Nephron (organoid): ENCODE data around the gene FLRT1.

ENCODE experiments used
- H3K27ac Mint-ChIP-seq, 3 experiments: 2 replicates each; pipeline ENCODE4 v1.8.0; 2020; ENCODE audit warnings: mixed read lengths in 3 of 3, mild to moderate bottlenecking in 2 of 3, moderate library complexity in 1 of 3
- H3K27me3 Mint-ChIP-seq: 2 replicates; pipeline ENCODE4 v1.8.0; 2021; ENCODE audit warnings: low read depth, mild to moderate bottlenecking, moderate library complexity, mixed read lengths
- H3K36me3 Mint-ChIP-seq: 2 replicates; pipeline ENCODE4 v1.8.0; 2020; ENCODE audit warnings: low read depth, mixed read lengths
- H3K4me1 Mint-ChIP-seq: 2 replicates; pipeline ENCODE4 v1.8.0; 2020; ENCODE audit warnings: mixed read lengths
- H3K4me3 Mint-ChIP-seq, 3 experiments: 2 replicates each; pipeline ENCODE4 v1.8.0; 2020; ENCODE audit warnings: mild to moderate bottlenecking in 3 of 3, mixed read lengths in 3 of 3, moderate library complexity in 2 of 3
- H3K9me3 Mint-ChIP-seq: 2 replicates; pipeline ENCODE4 v1.8.0; 2020; ENCODE audit warnings: mixed read lengths
- CTCF ChIP-seq, 3 experiments: fragments of 200-600 bp; sonication (generic); IDR thresholded peaks; one replicate each; pipeline ENCODE4 v1.5.0; 2021; ENCODE audit warnings: antibody characterized with exemption in 3 of 3; ENCODE audit not compliant: unreplicated experiment in 3 of 3

FLRT1 gene

GRCh38 chr11:64059339-64060140 is 23.8 kb downstream of the FLRT1 start:
- H3K4me3 Mint-ChIP-seq, result no peak overlapping the region
- H3K4me1 Mint-ChIP-seq, result peaks cover 30% of the 10 kb centered on the region
- no peak overlapping the region for H3K27ac Mint-ChIP-seq
- H3K9me3 Mint-ChIP-seq, result no peaks in the 10 kb centered on the region
- no peak for TF ChIP-seq CTCF (IDR thresholded peaks at IDR 0.05; ENCODE audit: unreplicated experiment in 3 of 3)
- H3K27me3 Mint-ChIP-seq, result peaks cover 20% of the 10 kb centered on the region
- no peaks in the 10 kb centered on the region for H3K36me3 Mint-ChIP-seq

GRCh38 chr11:64060263-64060860 is 24.6 kb downstream of the FLRT1 start:
- no peak for TF ChIP-seq CTCF (IDR thresholded peaks at IDR 0.05; ENCODE audit: unreplicated experiment in 3 of 3)
- Mint-ChIP-seq H3K4me3 (peak overlapping the region in 2 of 3 experiments; percentile 58 to 65), H3K27me3 (peaks cover 20% of the 10 kb centered on the region), H3K36me3 (no peaks in the 10 kb centered on the region), H3K27ac (no peak overlapping the region), H3K9me3 (no peaks in the 10 kb centered on the region), H3K4me1 (peaks cover 27% of the 10 kb centered on the region)

GRCh38 chr11:64060861-64061444 is 25.2 kb downstream of the FLRT1 start:
- no peaks in the 10 kb centered on the region for H3K36me3 Mint-ChIP-seq
- no peak for TF ChIP-seq CTCF (IDR thresholded peaks at IDR 0.05; ENCODE audit: unreplicated experiment in 3 of 3)
- H3K4me3 Mint-ChIP-seq, result peak overlapping the region; percentile 68 to 82 (median 81)
- H3K9me3 Mint-ChIP-seq, result no peaks in the 10 kb centered on the region
- H3K4me1 Mint-ChIP-seq, result peaks cover 22% of the 10 kb centered on the region
- H3K27ac Mint-ChIP-seq, result peak overlapping the region in 1 of 3 experiments; percentile 38
- peaks cover 20% of the 10 kb centered on the region for H3K27me3 Mint-ChIP-seq

- Mint-ChIP-seq H3K4me3 (peak overlapping the region; percentile 30 to 61 (median 32)), H3K27me3 (peaks cover 20% of the 10 kb centered on the region), H3K27ac (no peak overlapping the region), H3K4me1 (peaks cover 26% of the 10 kb centered on the region), H3K9me3 (no peaks in the 10 kb centered on the region), H3K36me3 (no peaks in the 10 kb centered on the region)
- no peak for TF ChIP-seq CTCF (IDR thresholded peaks at IDR 0.05; ENCODE audit: unreplicated experiment in 3 of 3)
Measured at GRCh38 chr11:64062185-64063039, 26.7 kb downstream of the FLRT1 start.

- TF ChIP-seq CTCF (IDR thresholded peaks at IDR 0.05; ENCODE audit: unreplicated experiment in 3 of 3), result no peak
- Mint-ChIP-seq H3K36me3 (no peaks in the 10 kb centered on the region), H3K4me1 (peaks cover 38% of the 10 kb centered on the region), H3K27ac (no peak overlapping the region), H3K9me3 (no peaks in the 10 kb centered on the region), H3K27me3 (peaks cover 23% of the 10 kb centered on the region), H3K4me3 (no peak overlapping the region)
Measured at GRCh38 chr11:64063777-64064176, 28.0 kb downstream of the FLRT1 start.
